GM12878 (cell line): ENCODE results near the gene NCAM2. TPM values are rescaled to one million over a fixed set of nuclear protein-coding genes. Genes with fewer than 3 reads are reported as not detected.

Source experiments
- ATAC-seq: fragments of 200-7000 bp; cut with Tn5 transposase; 3 replicates; pipeline ENCODE4 v1.9.1; 2020; ENCODE audit warnings: mild to moderate bottlenecking, moderate library complexity
- BruUV-seq: library from RNA; stranded (reverse); fragments of 400-500 nt; replicated peaks from 2 replicates; lab custom pipeline; 2021; lab: Mats Ljungman, UMichigan
- CTCF ChIA-PET: fragments of 300-600 bp; sonication (Branson Sonifier 250); formaldehyde crosslinking; extraction: SDS; loops from one replicate; lab custom pipeline; 2021; ENCODE audit warnings: inconsistent platforms; lab: Yijun Ruan, JAX
- POLR2A ChIA-PET: fragments of 350-600 bp; formaldehyde crosslinking; extraction: SDS; loops from one replicate; lab custom pipeline; 2021; ENCODE audit warnings: inconsistent platforms; lab: Charles Lee
- RAD21 ChIA-PET: fragments of 300-600 bp; sonication (Branson Sonifier 250); formaldehyde crosslinking; loops from one replicate; lab custom pipeline; 2023; ENCODE audit warnings: antibody characterized with exemption; ENCODE audit not compliant: unreplicated experiment; lab: Charles Lee
- SMC1A ChIA-PET: fragments of 300-600 bp; sonication (Branson Sonifier 250); formaldehyde crosslinking; loops from one replicate; lab custom pipeline; 2023; ENCODE audit not compliant: unreplicated experiment, uncharacterized antibody; lab: Charles Lee
- DNase-seq: peaks from one replicate; pipeline ENCODE4 v3.0.0-alpha.2; 2011; ENCODE audit warnings: low read depth, low spot score
- FAIRE-seq: peaks from 3 replicates; lab custom pipeline; 2011; peaks lifted over from hg19 to GRCh38; lab: Jason Lieb, UNC
- H2AFZ ChIP-seq: 2 replicates; pipeline ENCODE4 v1.6.0; 2011; ENCODE audit warnings: low read depth, low read length, control low read depth; ENCODE audit not compliant: control insufficient read depth
- H3K27ac ChIP-seq: 2 replicates; pipeline ENCODE4 v1.5.1; 2011; ENCODE audit warnings: control low read depth; ENCODE audit not compliant: control insufficient read depth, insufficient read depth
- H3K27me3 ChIP-seq, 2 experiments: replicated peaks in 1 of 2; 2 replicates each; pipeline versions ENCODE4 v1.6.0 to v1.6.1; 2011; ENCODE audit warnings: low read length in 1 of 2; ENCODE audit not compliant: control insufficient read depth in 2 of 2, insufficient read depth in 2 of 2
- H3K36me3 ChIP-seq, 2 experiments: 2 replicates each; pipeline ENCODE4 v1.5.1; 2011; ENCODE audit warnings: low read length in 1 of 2; ENCODE audit not compliant: control insufficient read depth in 2 of 2, insufficient read depth in 2 of 2
- H3K4me1 ChIP-seq: 2 replicates; pipeline ENCODE4 v1.6.1; 2011; ENCODE audit warnings: mild to moderate bottlenecking, low read length, moderate library complexity, mixed read lengths; ENCODE audit not compliant: control insufficient read depth, insufficient read depth
- H3K4me2 ChIP-seq: 2 replicates; pipeline ENCODE4 v1.6.0; 2011; ENCODE audit warnings: control low read depth; ENCODE audit not compliant: control insufficient read depth, insufficient read depth
- H3K4me3 ChIP-seq: fragments of 200-600 bp; sonication (generic); 2 replicates; pipeline ENCODE4 v1.5.1; 2016
- H3K79me2 ChIP-seq: 2 replicates; pipeline ENCODE4 v1.6.0; 2011; ENCODE audit warnings: low read length; ENCODE audit not compliant: control insufficient read depth, insufficient read depth
- H3K9ac ChIP-seq: 2 replicates; pipeline ENCODE4 v1.8.0; 2011; ENCODE audit warnings: low read length, control low read depth, mixed read lengths; ENCODE audit not compliant: control insufficient read depth, insufficient read depth
- H3K9me3 ChIP-seq: replicated peaks from 3 replicates; pipeline ENCODE4 v1.5.1; 2011; ENCODE audit warnings: mild to moderate bottlenecking, low read length; ENCODE audit not compliant: control insufficient read depth, insufficient read depth
- H4K20me1 ChIP-seq: 2 replicates; pipeline ENCODE4 v1.6.0; 2011; ENCODE audit not compliant: control insufficient read depth, insufficient read depth
- SMARCA5 ChIP-seq: fragments of 450-650 bp; IDR thresholded peaks from 2 replicates; pipeline ENCODE4 v1.6.1; 2017; ENCODE audit warnings: mild to moderate bottlenecking
- ZBED1 ChIP-seq: IDR thresholded peaks from 2 replicates; pipeline ENCODE4 v1.6.1; 2016; ENCODE audit warnings: borderline replicate concordance
- WGBS: methylation state at CpG from one replicate; pipeline ENCODE4 v1.1.6; 2016; ENCODE audit warnings: low lambda C conversion rate; ENCODE audit not compliant: insufficient replicate concordance, insufficient coverage; ENCODE audit errors: missing lambda C conversion rate; 5-methylcytosine and 5-hydroxymethylcytosine counted together
- in situ Hi-C: fragments of 300-500 bp; cut with MboI; formaldehyde crosslinking; loops from 9 replicates; pipeline ENCODE4 v1.14.3; 2018; ENCODE audit warnings: mixed read lengths
- intact Hi-C: fragments of 100-400 bp; cut with micrococcal nuclease; formaldehyde crosslinking; loops from one replicate; pipeline ENCODE4 v1.14.2; 2022; ENCODE audit not compliant: unreplicated experiment
- polyA plus RNA-seq, 11 experiments: library from polyadenylated mRNA; depleted of rRNA in 4 of 11; unstranded in 6 of 11; stranded (reverse) in 5 of 11; fragments of >200 nt; fragmentation: Nextera tagmentation in 4 of 11; fragmentation: Illumina TruSeq in 1 of 11; extraction: Ambion mirVana in 4 of 11; extraction: Trizol in 1 of 11; gene quantifications; 1 replicate in 1 of 11; 2 replicates in 10 of 11; pipeline versions ENCODE4 v1.2.1 to v1.2.3, GENCODE V29; 2011 to 2016; ENCODE audit warnings: inconsistent platforms in 2 of 11, missing spikeins in 2 of 11, low read depth in 1 of 11
- total RNA-seq, 4 experiments: library from RNA; depleted of rRNA in 3 of 4; stranded (reverse); fragments of >200 nt in 3 of 4; fragmentation: Illumina TruSeq in 1 of 4; extraction: Trizol in 1 of 4; gene quantifications; 2 replicates each; pipeline versions ENCODE4 v1.2.1 to v1.2.3, GENCODE V29; 2013 to 2021
- TF ChIP-seq, protein P1 (sequence below): IDR thresholded peaks from 2 replicates; pipeline ENCODE4 v1.6.1; 2012; ENCODE audit warnings: improper control_type of control experiment, low read depth, low read length; ENCODE audit not compliant: insufficient replicate concordance

NCAM2 gene
- total and polyA plus RNA-seq, 10 of the 15 experiments (the other 5 are each of a cell fraction or from before 2014, with no cell fraction given): 0.23 to 0.27 TPM; not detected in 8

DNA sequence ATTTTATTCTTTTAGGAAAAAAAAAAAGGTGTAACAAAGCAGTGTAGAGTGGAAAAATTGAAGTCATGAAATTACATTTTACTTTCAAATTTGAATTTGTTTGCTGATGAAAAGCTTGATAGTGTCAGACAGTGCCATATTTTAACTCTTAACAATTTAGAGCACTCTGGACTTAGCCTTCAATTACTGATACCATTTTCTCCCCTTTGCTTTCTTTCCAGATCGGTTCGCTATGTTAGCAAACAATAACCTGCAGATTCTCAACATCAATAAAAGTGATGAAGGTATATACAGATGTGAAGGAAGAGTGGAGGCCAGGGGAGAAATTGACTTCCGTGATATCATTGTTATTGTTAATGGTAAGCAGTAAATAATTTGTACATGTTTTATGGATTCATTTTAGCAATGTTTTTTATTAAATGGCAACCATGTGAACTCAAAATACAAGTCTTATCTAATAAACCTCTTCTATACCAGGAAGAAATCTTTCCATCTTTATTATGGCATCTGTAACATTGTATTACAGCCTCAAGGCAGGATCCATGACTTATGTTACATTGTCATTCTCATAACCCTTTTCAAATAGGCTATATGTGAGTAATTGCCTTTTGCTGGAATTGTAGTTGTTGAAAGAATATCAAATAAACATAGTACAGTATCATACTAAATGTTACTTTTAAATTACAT, 293.8 kb downstream of the NCAM2 start:
- TF ChIP-seq SMARCA5 (no peak), ZBED1 (no peak)
- TF ChIP-seq, protein P1, sequence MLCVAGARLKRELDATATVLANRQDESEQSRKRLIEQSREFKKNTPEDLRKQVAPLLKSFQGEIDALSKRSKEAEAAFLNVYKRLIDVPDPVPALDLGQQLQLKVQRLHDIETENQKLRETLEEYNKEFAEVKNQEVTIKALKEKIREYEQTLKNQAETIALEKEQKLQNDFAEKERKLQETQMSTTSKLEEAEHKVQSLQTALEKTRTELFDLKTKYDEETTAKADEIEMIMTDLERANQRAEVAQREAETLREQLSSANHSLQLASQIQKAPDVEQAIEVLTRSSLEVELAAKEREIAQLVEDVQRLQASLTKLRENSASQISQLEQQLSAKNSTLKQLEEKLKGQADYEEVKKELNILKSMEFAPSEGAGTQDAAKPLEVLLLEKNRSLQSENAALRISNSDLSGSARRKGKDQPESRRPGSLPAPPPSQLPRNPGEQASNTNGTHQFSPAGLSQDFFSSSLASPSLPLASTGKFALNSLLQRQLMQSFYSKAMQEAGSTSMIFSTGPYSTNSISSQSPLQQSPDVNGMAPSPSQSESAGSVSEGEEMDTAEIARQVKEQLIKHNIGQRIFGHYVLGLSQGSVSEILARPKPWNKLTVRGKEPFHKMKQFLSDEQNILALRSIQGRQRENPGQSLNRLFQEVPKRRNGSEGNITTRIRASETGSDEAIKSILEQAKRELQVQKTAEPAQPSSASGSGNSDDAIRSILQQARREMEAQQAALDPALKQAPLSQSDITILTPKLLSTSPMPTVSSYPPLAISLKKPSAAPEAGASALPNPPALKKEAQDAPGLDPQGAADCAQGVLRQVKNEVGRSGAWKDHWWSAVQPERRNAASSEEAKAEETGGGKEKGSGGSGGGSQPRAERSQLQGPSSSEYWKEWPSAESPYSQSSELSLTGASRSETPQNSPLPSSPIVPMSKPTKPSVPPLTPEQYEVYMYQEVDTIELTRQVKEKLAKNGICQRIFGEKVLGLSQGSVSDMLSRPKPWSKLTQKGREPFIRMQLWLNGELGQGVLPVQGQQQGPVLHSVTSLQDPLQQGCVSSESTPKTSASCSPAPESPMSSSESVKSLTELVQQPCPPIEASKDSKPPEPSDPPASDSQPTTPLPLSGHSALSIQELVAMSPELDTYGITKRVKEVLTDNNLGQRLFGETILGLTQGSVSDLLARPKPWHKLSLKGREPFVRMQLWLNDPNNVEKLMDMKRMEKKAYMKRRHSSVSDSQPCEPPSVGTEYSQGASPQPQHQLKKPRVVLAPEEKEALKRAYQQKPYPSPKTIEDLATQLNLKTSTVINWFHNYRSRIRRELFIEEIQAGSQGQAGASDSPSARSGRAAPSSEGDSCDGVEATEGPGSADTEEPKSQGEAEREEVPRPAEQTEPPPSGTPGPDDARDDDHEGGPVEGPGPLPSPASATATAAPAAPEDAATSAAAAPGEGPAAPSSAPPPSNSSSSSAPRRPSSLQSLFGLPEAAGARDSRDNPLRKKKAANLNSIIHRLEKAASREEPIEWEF: no peak
- H3K9ac ChIP-seq: no peak overlapping the region
- no peaks in the 10 kb centered on the region for H4K20me1 ChIP-seq
- no peaks in the 10 kb centered on the region for H3K27me3 ChIP-seq
- no peaks in the 10 kb centered on the region for H3K79me2 ChIP-seq
- no TSS peak for BruUV-seq
- SMC1A ChIA-PET: no interaction called here
- RAD21 ChIA-PET: no interaction called here
- no peaks in the 10 kb centered on the region for H3K36me3 ChIP-seq
- no peak overlapping the region for H3K4me3 ChIP-seq
- POLR2A ChIA-PET: no interaction called here
- 65% methylated on average over 3 of the region's 3 CpGs for WGBS
- FAIRE-seq (no peak), ATAC-seq (no peak), DNase-seq (no peak)
- H3K4me2 ChIP-seq: no peak overlapping the region
- no peaks in the 10 kb centered on the region for H3K9me3 ChIP-seq
- intact Hi-C loops: no loop called here
- no peak overlapping the region for H2AFZ ChIP-seq
- H3K4me1 ChIP-seq: no peaks in the 10 kb centered on the region
- in situ Hi-C loops: no loop called here
- H3K27ac ChIP-seq: no peak overlapping the region
- CTCF ChIA-PET: no interaction called here
